Spleen (tissue), 7 donors: ENCODE results near the gene ZNF91.

ENCODE experiments used
- CTCF ChIP-seq, 11 experiments: fragments of 200-600 bp in 7 of 11; fragments of 450-650 bp in 4 of 11; sonication (generic) in 4 of 11; IDR thresholded peaks in 8 of 11; conservative IDR thresholded peaks in 3 of 11; 1 replicate in 7 of 11; 2 replicates in 4 of 11; pipeline versions ENCODE4 v1.4.0 to v1.8.0; 2016 to 2021; ENCODE audit warnings: antibody characterized with exemption in 11 of 11, inconsistent platforms in 4 of 11, mild to moderate bottlenecking in 1 of 11
- POLR2A ChIP-seq, 3 donors: fragments of 450-650 bp; IDR thresholded peaks; one replicate each; pipeline ENCODE4 v1.5.1; 2017; ENCODE audit warnings: antibody characterized with exemption in 3 of 3, mild to moderate bottlenecking in 1 of 3
- POLR2AphosphoS5 ChIP-seq, 3 donors: sonication (generic); formaldehyde crosslinking; IDR thresholded peaks; one replicate each; pipeline ENCODE4 v1.5.1; 2017; ENCODE audit warnings: antibody characterized with exemption in 3 of 3
- donor health status: DM: no; HTN: no; CAD: no; lungs with moderate emphysema.
- donor health status: DM: no; HTN: no; CAD: no.
- donor health status: DM: no; HTN: no; CAD: no.

DNA sequence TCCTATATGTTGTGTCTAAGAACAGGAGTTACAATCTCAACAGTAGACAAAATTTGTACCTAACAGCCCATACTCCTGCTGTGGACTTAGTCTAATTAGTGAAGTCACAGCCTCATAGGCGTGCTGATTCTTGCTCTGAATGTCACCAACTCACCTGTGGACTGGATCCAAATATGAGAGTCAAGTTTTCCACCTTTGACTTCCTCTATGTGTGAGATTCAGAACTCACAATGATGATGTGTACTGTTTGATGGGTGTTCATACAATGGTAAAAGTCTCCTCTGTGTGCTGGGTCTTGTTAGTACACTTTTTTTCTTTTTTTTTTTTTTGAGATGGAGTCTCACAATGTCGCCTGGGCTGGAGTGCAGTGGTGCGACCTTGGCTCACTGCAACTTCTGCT lies 7.8 kb upstream of the ZNF91 start:
- TF ChIP-seq CTCF (IDR thresholded peaks at IDR 0.05 in 8 of 11, conservative IDR thresholded peaks at IDR 0.05 in 3 of 11) (no peak), POLR2A (IDR thresholded peaks at IDR 0.05) (no peak), POLR2AphosphoS5 (IDR thresholded peaks at IDR 0.05) (no peak)
